ENCODE data around the gene NDST3.
A peak's percentile ranks its signal among the peaks of the same experiment; 100 is the strongest.

The NDST3 gene

GRCh38 chr4:118047043-118047442 lies 12.8 kb downstream of the NDST3 start:
- no peak for TF ChIP-seq CTCF (IDR thresholded peaks at IDR 0.05)
- H3K27ac Mint-ChIP-seq: no peak overlapping the region
- H3K9me3 Mint-ChIP-seq: peaks cover 36% of the 10 kb centered on the region
- no peaks in the 10 kb centered on the region for H3K4me1 Mint-ChIP-seq
- DNase-seq: no peak
- H3K36me3 Mint-ChIP-seq (ENCODE audit: low read depth): no peaks in the 10 kb centered on the region
- H3K27me3 Mint-ChIP-seq (ENCODE audit: low read depth, poor library complexity): peaks cover 2% of the 10 kb centered on the region
- H3K4me3 Mint-ChIP-seq: no peak overlapping the region

DNA sequence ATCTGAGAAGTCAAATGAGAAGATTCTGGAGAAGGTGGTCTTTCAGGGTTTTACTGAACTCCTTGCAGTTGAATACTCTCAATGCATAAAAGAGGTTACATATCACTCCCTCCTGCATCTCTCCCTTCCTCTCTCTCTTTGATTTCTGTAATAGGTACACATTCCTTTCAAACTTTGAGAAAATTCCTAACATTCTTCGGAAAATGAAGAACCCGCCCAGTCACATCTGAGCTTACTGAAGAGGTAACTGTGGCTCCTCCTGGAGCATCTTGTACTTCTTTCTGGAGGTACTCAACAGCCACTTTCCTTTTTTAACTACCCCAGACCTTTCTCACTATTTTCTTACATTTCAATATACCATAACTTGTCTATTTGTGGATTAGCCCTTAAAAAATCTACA lies 24.7 kb downstream of the NDST3 start:
- Mint-ChIP-seq H3K9me3 (no peaks in the 10 kb centered on the region), H3K27me3 (ENCODE audit: low read depth, poor library complexity) (no peaks in the 10 kb centered on the region), H3K4me3 (no peak overlapping the region), H3K36me3 (ENCODE audit: low read depth) (no peaks in the 10 kb centered on the region), H3K27ac (no peak overlapping the region), H3K4me1 (no peaks in the 10 kb centered on the region)
- no peak for DNase-seq
- no peak for TF ChIP-seq CTCF (IDR thresholded peaks at IDR 0.05)

DNA sequence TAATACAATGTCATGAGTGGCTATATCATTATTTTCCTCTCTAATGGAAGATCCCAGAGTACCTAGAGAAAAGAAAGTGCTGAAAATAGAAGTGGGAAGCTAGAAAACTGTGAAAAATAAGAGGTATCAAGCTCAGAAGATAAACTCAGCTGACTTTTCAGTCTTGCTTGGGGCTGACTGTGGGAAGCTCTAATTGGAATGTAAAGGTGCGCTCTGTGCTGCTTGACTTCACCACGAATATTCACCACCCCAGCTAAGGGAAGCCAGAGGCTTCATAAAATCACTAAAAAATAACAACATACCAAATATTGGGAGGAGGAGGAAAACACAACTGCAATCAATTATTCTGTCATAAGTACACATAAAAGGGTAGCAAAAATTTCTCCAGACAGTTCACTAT lies 25.1 kb downstream of the NDST3 start:
- no peaks in the 10 kb centered on the region for H3K9me3 Mint-ChIP-seq
- no peaks in the 10 kb centered on the region for H3K36me3 Mint-ChIP-seq (ENCODE audit: low read depth)
- no peak overlapping the region for H3K4me3 Mint-ChIP-seq

GRCh38 chr4:118076958-118077766 lies 42.9 kb downstream of the NDST3 start:
- no peak for DNase-seq
- Mint-ChIP-seq H3K4me1 (peaks cover 8% of the 10 kb centered on the region), H3K27me3 (ENCODE audit: low read depth, poor library complexity) (no peaks in the 10 kb centered on the region)

More for the DNA sequence above, 25.1 kb downstream of the NDST3 start:
- H3K4me1 Mint-ChIP-seq: no peaks in the 10 kb centered on the region
- H3K27me3 Mint-ChIP-seq (ENCODE audit: low read depth, poor library complexity): no peaks in the 10 kb centered on the region
- no peak for DNase-seq
- no peak overlapping the region for H3K27ac Mint-ChIP-seq
- no peak for TF ChIP-seq CTCF (IDR thresholded peaks at IDR 0.05)

DNA sequence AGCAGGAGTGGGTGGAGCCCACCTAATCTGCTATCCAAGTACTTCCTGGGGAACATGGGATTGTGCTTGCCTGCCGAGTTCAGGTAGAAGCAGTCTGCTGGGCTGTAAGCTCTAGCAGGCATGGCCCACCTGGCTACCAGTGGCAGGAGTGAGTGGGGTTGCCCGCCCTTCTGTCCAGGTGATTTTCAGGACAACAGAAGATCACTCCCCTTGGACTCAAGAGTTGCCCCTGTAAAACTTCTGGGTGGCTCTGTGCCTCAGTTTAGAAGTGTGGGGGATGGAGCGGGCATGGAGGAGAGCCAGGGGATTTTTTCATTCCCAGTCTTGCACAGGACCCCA lies 43.5 kb downstream of the NDST3 start:
- TF ChIP-seq CTCF (IDR thresholded peaks at IDR 0.05): no peak
- H3K4me1 Mint-ChIP-seq: peaks cover 9% of the 10 kb centered on the region

More at GRCh38 chr4:118076958-118077766, 42.9 kb downstream of the NDST3 start:
- Mint-ChIP-seq H3K9me3 (peaks cover 21% of the 10 kb centered on the region), H3K4me3 (no peak overlapping the region), H3K27ac (no peak overlapping the region), H3K36me3 (ENCODE audit: low read depth) (no peaks in the 10 kb centered on the region)
- TF ChIP-seq CTCF (IDR thresholded peaks at IDR 0.05): peak; percentile 17

GRCh38 chr4:118081434-118081833 lies 47.1 kb downstream of the NDST3 start:
- no peaks in the 10 kb centered on the region for H3K27me3 Mint-ChIP-seq (ENCODE audit: low read depth, poor library complexity)
- peaks cover 9% of the 10 kb centered on the region for H3K4me1 Mint-ChIP-seq
- H3K36me3 Mint-ChIP-seq (ENCODE audit: low read depth): no peaks in the 10 kb centered on the region
- no peak for DNase-seq
- H3K27ac Mint-ChIP-seq: no peak overlapping the region
- H3K4me3 Mint-ChIP-seq: no peak overlapping the region
- H3K9me3 Mint-ChIP-seq: peaks cover 7% of the 10 kb centered on the region
- no peak for TF ChIP-seq CTCF (IDR thresholded peaks at IDR 0.05)

More for the DNA sequence above, 43.5 kb downstream of the NDST3 start:
- Mint-ChIP-seq H3K9me3 (peaks cover 21% of the 10 kb centered on the region), H3K36me3 (ENCODE audit: low read depth) (no peaks in the 10 kb centered on the region), H3K4me3 (no peak overlapping the region), H3K27ac (no peak overlapping the region), H3K27me3 (ENCODE audit: low read depth, poor library complexity) (no peaks in the 10 kb centered on the region)
- no peak for DNase-seq
